AG09309 (cell line): ENCODE measurements around the gene OFD1.

ENCODE experiments used
- DNase-seq: peaks from one replicate; pipeline ENCODE4 v3.0.0-alpha.2; 2010; ENCODE audit warnings: low read depth
- H3K4me3 ChIP-seq: 2 replicates; pipeline ENCODE4 v1.5.1; 2011; ENCODE audit warnings: mild to moderate bottlenecking, low read depth, low read length, moderate library complexity; ENCODE audit not compliant: control insufficient read depth
- TF ChIP-seq, protein P1 (sequence below): IDR thresholded peaks from 2 replicates; pipeline ENCODE4 v1.5.1; 2011; ENCODE audit warnings: mild to moderate bottlenecking, low read depth, low read length, inconsistent platforms; ENCODE audit not compliant: insufficient read depth, control insufficient read depth; ENCODE audit errors: missing control alignments

OFD1 gene

DNA sequence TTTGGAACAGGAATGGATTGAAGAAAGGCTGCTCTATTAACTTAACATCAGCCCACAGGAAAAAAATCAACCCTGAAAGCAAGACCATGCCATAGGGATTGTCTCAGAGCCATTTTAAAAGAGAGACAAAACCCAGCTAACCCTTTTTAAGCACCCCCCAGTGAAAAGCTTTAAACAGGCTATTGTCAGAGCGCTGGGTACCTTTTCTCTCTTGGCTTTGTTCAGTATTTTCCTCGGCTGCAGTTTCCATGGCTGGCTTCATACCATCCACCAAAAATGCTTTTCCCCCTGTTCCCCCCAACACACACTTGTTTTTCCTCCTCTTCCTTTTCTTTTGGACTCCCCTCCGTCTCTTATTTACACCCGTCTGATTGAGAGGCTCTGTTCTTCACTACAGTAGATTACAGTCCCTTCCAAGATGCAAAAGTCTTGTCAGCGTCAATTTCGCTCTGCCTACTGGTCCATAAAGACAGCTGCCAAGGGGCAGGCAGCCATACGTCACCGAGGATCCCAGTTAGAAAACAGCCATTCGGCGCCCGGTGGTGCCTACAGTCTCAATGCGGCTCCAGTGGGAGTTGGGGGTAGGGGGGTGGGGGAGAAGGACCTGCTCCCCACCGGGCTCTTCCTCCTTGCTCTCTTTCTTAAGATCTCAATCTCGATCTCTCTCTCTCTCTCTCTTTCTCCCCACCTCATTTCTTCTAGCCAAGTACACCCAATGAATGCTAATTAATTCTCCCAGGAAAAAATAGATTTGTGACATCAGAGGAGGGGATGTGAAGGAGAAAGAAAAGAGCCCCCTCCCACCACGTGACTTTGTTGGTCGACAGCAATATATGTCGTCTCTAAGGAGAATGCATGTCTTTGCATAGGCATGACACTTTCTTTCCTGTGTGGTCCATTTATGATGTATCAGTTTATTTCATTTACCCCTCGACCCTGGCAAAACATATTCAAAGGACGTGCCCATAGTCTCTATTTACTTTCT, 82.4 kb downstream of the OFD1 start, which contains the start of gene GPM6B:
Gene GPM6B, minus strand, starts transcription at position 451 of the 985 bp plus-strand sequence. Its CDS starts 189 bp downstream, at position 262.
- DNase-seq = no peak
- TF ChIP-seq, protein P1, sequence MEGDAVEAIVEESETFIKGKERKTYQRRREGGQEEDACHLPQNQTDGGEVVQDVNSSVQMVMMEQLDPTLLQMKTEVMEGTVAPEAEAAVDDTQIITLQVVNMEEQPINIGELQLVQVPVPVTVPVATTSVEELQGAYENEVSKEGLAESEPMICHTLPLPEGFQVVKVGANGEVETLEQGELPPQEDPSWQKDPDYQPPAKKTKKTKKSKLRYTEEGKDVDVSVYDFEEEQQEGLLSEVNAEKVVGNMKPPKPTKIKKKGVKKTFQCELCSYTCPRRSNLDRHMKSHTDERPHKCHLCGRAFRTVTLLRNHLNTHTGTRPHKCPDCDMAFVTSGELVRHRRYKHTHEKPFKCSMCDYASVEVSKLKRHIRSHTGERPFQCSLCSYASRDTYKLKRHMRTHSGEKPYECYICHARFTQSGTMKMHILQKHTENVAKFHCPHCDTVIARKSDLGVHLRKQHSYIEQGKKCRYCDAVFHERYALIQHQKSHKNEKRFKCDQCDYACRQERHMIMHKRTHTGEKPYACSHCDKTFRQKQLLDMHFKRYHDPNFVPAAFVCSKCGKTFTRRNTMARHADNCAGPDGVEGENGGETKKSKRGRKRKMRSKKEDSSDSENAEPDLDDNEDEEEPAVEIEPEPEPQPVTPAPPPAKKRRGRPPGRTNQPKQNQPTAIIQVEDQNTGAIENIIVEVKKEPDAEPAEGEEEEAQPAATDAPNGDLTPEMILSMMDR = no peak
- H3K4me3 ChIP-seq = no peak within 1 kb of the TSS
